Sigmoid colon (tissue), 7 donors: ENCODE results near the gene LEKR1. TPM values are rescaled to one million over a fixed set of nuclear protein-coding genes. Genes with fewer than 3 reads are reported as not detected.

Source experiments
- DNase-seq: peaks from one replicate; pipeline ENCODE4 v3.0.0-alpha.2; 2019
- H3K27ac ChIP-seq, 4 donors: fragments of 200-600 bp; sonication (generic); one replicate each; pipeline ENCODE4 v1.5.1; 2016 to 2019; ENCODE audit warnings: mild to moderate bottlenecking in 1 of 4
- H3K27me3 ChIP-seq, 3 donors: fragments of 200-600 bp; sonication (generic); one replicate each; pipeline ENCODE4 v1.5.1; 2019; ENCODE audit warnings: mild to moderate bottlenecking in 1 of 3
- H3K36me3 ChIP-seq, 4 donors: fragments of 200-600 bp; sonication (generic); one replicate each; pipeline ENCODE4 v1.5.1; 2016 to 2019
- H3K4me1 ChIP-seq, 4 donors: fragments of 200-600 bp; sonication (generic); one replicate each; pipeline ENCODE4 v1.5.1; 2017 to 2019
- H3K4me3 ChIP-seq, 4 donors: fragments of 200-600 bp; sonication (generic); one replicate each; pipeline ENCODE4 v1.5.1; 2017 to 2019; ENCODE audit warnings: mild to moderate bottlenecking in 2 of 4, moderate library complexity in 1 of 4
- H3K9me3 ChIP-seq, 4 donors: fragments of 200-600 bp in 3 of 4; sonication (generic) in 3 of 4; one replicate each; pipeline versions ENCODE4 v1.5.1 to v1.6.1; 2013 to 2019
- CTCF ChIP-seq, 4 experiments: fragments of 450-650 bp in 3 of 4; fragments of 200-600 bp in 1 of 4; IDR thresholded peaks; one replicate each; pipeline ENCODE4 v1.5.1; 2016 to 2019; ENCODE audit warnings: antibody characterized with exemption in 4 of 4, mild to moderate bottlenecking in 3 of 4, moderate library complexity in 2 of 4
- EP300 ChIP-seq, 4 donors: sonication (generic); formaldehyde crosslinking; IDR thresholded peaks; one replicate each; pipeline ENCODE4 v1.6.1; 2017; ENCODE audit warnings: antibody characterized with exemption in 4 of 4
- POLR2A ChIP-seq, 2 donors: fragments of 450-650 bp; IDR thresholded peaks; one replicate each; pipeline ENCODE4 v1.6.1; 2016; ENCODE audit warnings: antibody characterized with exemption in 2 of 2, mild to moderate bottlenecking in 2 of 2, moderate library complexity in 2 of 2
- POLR2AphosphoS5 ChIP-seq, 4 donors: sonication (generic); formaldehyde crosslinking; IDR thresholded peaks; one replicate each; pipeline ENCODE4 v1.6.1; 2017; ENCODE audit warnings: antibody characterized with exemption in 4 of 4
- WGBS, 2 donors: extraction: QIAGEN DNeasy Blood & Tissue Kit; methylation state at CpG; one replicate each; pipeline ENCODE4 v1.1.7; 2013; 5-methylcytosine and 5-hydroxymethylcytosine counted together
- intact Hi-C: fragments of 100-400 bp; cut with DNase I; formaldehyde crosslinking; loops from one replicate; pipeline ENCODE4 v1.15.1; 2023
- polyA plus RNA-seq, 3 donors: library from polyadenylated mRNA; stranded (reverse); fragments of 200-250 nt; gene quantifications; one replicate each; pipeline ENCODE4 v1.2.3, GENCODE V29; 2013
- total RNA-seq, 4 donors: library from RNA; depleted of rRNA; stranded (reverse); fragments of >200 nt; gene quantifications; one replicate each; pipeline ENCODE4 v1.1.0, GENCODE V29; 2016
- donor health status: healthy with polysubstance abuse.
- donor health status: Bipolar disorder and iron deficiency.
- donor health status: healthy.

Gene LEKR1
- total and polyA plus RNA-seq, 7 donors, result 0.36 to 1.7 (median 0.70) TPM; not detected in 1

- intact Hi-C loops, result no loop called here
- DNase-seq, result no peak
- no peak overlapping the region for H3K4me3 ChIP-seq
- 54 to 61% methylated on average over 1 of the region's 1 CpG for WGBS, 2 donors
- TF ChIP-seq POLR2A (IDR thresholded peaks at IDR 0.05), result no peak
- no peak for TF ChIP-seq CTCF (IDR thresholded peaks at IDR 0.05)
- no peak for TF ChIP-seq POLR2AphosphoS5 (IDR thresholded peaks at IDR 0.05)
- no peak for TF ChIP-seq EP300 (IDR thresholded peaks at IDR 0.05)
- H3K4me1 ChIP-seq, result no peaks in the 10 kb centered on the region
- H3K36me3 ChIP-seq, result no peaks in the 10 kb centered on the region
- H3K27ac ChIP-seq, result no peak overlapping the region
- H3K27me3 ChIP-seq, result no peaks in the 10 kb centered on the region
- H3K9me3 ChIP-seq, result no peaks in the 10 kb centered on the region
These were observed 149.6 kb downstream of the LEKR1 start for GRCh38 chr3:156975721-156976120.

GRCh38 chr3:156976933-156977332 is 150.8 kb downstream of the LEKR1 start:
- Histone ChIP-seq H3K27me3 (no peaks in the 10 kb centered on the region), H3K4me1 (no peaks in the 10 kb centered on the region), H3K4me3 (no peak overlapping the region), H3K36me3 (no peaks in the 10 kb centered on the region), H3K9me3 (no peaks in the 10 kb centered on the region), H3K27ac (no peak overlapping the region)
- TF ChIP-seq POLR2A (IDR thresholded peaks at IDR 0.05) (no peak), POLR2AphosphoS5 (IDR thresholded peaks at IDR 0.05) (no peak), CTCF (IDR thresholded peaks at IDR 0.05) (no peak), EP300 (IDR thresholded peaks at IDR 0.05) (no peak)
- no peak for DNase-seq
- intact Hi-C loops, result no loop called here
- WGBS, 2 donors, result 88 to 91% methylated on average over 4 of the region's 4 CpGs

- no peaks in the 10 kb centered on the region for H3K27me3 ChIP-seq
- no peak for TF ChIP-seq CTCF (IDR thresholded peaks at IDR 0.05)
- no peak for TF ChIP-seq POLR2AphosphoS5 (IDR thresholded peaks at IDR 0.05)
- DNase-seq, result no peak
- no peak overlapping the region for H3K4me3 ChIP-seq
- 44 to 77% methylated on average over 2 of the region's 2 CpGs for WGBS, 2 donors
- intact Hi-C loops, result no loop called here
- no peak overlapping the region for H3K27ac ChIP-seq
- H3K4me1 ChIP-seq, result no peaks in the 10 kb centered on the region
- H3K9me3 ChIP-seq, result no peaks in the 10 kb centered on the region
- no peaks in the 10 kb centered on the region for H3K36me3 ChIP-seq
These were observed 152.4 kb downstream of the LEKR1 start for GRCh38 chr3:156978481-156978961.

- H3K36me3 ChIP-seq, result no peaks in the 10 kb centered on the region
- no peak overlapping the region for H3K4me3 ChIP-seq
- H3K27ac ChIP-seq, result no peak overlapping the region
- DNase-seq, result no peak
- H3K27me3 ChIP-seq, result no peaks in the 10 kb centered on the region
- H3K9me3 ChIP-seq, result no peaks in the 10 kb centered on the region
- H3K4me1 ChIP-seq, result no peaks in the 10 kb centered on the region
- TF ChIP-seq POLR2A (IDR thresholded peaks at IDR 0.05), result no peak
- no peak for TF ChIP-seq POLR2AphosphoS5 (IDR thresholded peaks at IDR 0.05)
- TF ChIP-seq CTCF (IDR thresholded peaks at IDR 0.05), result no peak
- TF ChIP-seq EP300 (IDR thresholded peaks at IDR 0.05), result no peak
- 91 to 97% methylated on average over 3 of the region's 3 CpGs for WGBS, 2 donors
- intact Hi-C loops, result no loop called here
These were observed 154.9 kb downstream of the LEKR1 start for GRCh38 chr3:156981005-156981404.

GRCh38 chr3:156983559-156983958 is 157.4 kb downstream of the LEKR1 start:
- no peak for TF ChIP-seq EP300 (IDR thresholded peaks at IDR 0.05)
- TF ChIP-seq CTCF (IDR thresholded peaks at IDR 0.05), result no peak
- no peak for TF ChIP-seq POLR2AphosphoS5 (IDR thresholded peaks at IDR 0.05)
- TF ChIP-seq POLR2A (IDR thresholded peaks at IDR 0.05), result no peak
- Histone ChIP-seq H3K4me3 (no peak overlapping the region), H3K27me3 (no peaks in the 10 kb centered on the region), H3K36me3 (no peaks in the 10 kb centered on the region), H3K4me1 (no peaks in the 10 kb centered on the region), H3K27ac (no peak overlapping the region), H3K9me3 (no peaks in the 10 kb centered on the region)
- no peak for DNase-seq
- intact Hi-C loops, result no loop called here
